Limb (tissue), 2 donors: ENCODE results near the gene KLC3.

Source experiments
- DNase-seq, 2 donors: peaks; one replicate each; pipeline ENCODE4 v3.0.0-alpha.2; 2016; ENCODE audit errors: extremely low spot score in 2 of 2

The KLC3 gene

GRCh38 chr19:45370410-45371204 is 30.1 kb downstream of the KLC3 start, which contains the start of gene ERCC2:
Gene ERCC2 (minus strand): TSS chr19:45370573. CDS start chr19:45370540, 33 bp downstream.
- peak; percentile 98 to 100 for DNase-seq

- peak in 1 of 2 donors; percentile 56 for DNase-seq
Measured at GRCh38 chr19:45376045-45376724, 35.6 kb downstream of the KLC3 start.

GRCh38 chr19:45380107-45380506 is 39.6 kb downstream of the KLC3 start:
- DNase-seq, result no peak

- DNase-seq, result no peak
Measured at GRCh38 chr19:45382426-45382825, 41.9 kb downstream of the KLC3 start.

GRCh38 chr19:45385392-45386221 is 45.1 kb downstream of the KLC3 start:
- no peak for DNase-seq

GRCh38 chr19:45391346-45391745 is 50.8 kb downstream of the KLC3 start:
- DNase-seq, result no peak

GRCh38 chr19:45391871-45392665 is 51.5 kb downstream of the KLC3 start:
- DNase-seq, result no peak

- no peak for DNase-seq
Measured at GRCh38 chr19:45395821-45396617, 55.5 kb downstream of the KLC3 start.

- DNase-seq, result no peak
Measured at GRCh38 chr19:45400192-45400591, 59.6 kb downstream of the KLC3 start.
